Urothelium cell line (cell line): ENCODE measurements around the gene MTCL1.

Experiments used
- DNase-seq: peaks from one replicate; pipeline ENCODE4 v3.0.0; 2011; ENCODE audit warnings: low spot score, mixed read lengths
- FAIRE-seq: peaks from 2 replicates; lab custom pipeline; 2011; peaks lifted over from hg19 to GRCh38; lab: Jason Lieb, UNC

Gene MTCL1

GRCh38 chr18:8854962-8855361, 149.6 kb downstream of the MTCL1 start:
- DNase-seq, result no peak
- FAIRE-seq, result no peak

- DNase-seq (no peak), FAIRE-seq (no peak)
These were observed 150.9 kb downstream of the MTCL1 start for GRCh38 chr18:8856212-8856611.

- DNase-seq, result no peak
These were observed 151.5 kb downstream of the MTCL1 start for GRCh38 chr18:8856769-8857393.

GRCh38 chr18:8857806-8858205, 152.4 kb downstream of the MTCL1 start:
- no peak for DNase-seq
- no peak for FAIRE-seq

More at GRCh38 chr18:8856769-8857393, 151.5 kb downstream of the MTCL1 start:
- FAIRE-seq, result no peak

DNA sequence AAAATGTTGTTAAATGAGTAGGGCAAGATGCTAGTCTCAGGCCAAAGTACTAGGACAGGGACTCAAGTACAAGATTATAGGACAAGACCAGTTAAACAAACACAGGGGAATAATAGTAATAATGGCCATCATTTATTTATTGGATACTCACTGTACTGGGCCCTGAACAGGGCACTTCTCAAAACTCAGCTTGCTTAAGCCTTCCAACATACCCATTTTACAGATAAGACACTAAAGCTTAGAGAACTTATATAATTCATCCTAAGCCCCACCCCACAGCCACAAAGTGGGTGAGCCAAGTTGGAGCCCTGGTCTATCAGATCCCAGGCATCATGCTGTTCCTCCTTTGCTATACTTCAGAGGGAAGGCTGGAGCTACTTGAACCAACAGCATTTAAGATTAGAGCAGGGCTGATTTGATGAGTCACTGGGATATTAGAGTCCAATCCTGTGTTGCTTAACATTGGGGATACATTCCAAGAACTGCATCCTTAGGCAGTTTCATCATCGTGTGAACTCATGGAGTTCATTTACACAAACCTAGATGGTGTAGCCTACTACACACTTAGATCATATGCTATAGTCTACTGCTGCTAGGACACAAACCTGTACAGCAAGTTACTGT, 153.6 kb downstream of the MTCL1 start:
- DNase-seq (peak; percentile 67), FAIRE-seq (peak; percentile 76)

- FAIRE-seq (peak; percentile 61), DNase-seq (no peak)
These were observed 155.7 kb downstream of the MTCL1 start for GRCh38 chr18:8860845-8861642.

DNA sequence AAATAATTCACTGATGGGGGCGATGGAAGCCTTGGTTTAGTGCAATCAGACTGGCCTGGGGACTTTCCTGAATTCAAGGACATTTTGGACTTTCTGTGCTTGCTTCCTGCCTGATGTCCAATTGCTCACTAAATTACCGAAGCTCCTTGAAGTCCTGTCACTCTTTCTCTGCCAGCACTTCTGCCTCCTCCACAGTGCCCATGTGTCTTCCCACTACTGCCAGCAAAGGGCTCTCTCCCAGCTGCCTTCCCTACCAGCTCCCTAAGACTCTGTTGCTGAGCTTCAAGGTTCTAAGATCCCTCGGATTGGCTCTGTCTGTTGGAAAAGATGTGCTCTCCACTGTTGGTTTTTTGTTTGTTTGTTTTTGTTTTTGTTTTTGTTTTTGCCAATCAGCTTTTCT, 158.1 kb downstream of the MTCL1 start:
- DNase-seq (no peak), FAIRE-seq (no peak)

DNA sequence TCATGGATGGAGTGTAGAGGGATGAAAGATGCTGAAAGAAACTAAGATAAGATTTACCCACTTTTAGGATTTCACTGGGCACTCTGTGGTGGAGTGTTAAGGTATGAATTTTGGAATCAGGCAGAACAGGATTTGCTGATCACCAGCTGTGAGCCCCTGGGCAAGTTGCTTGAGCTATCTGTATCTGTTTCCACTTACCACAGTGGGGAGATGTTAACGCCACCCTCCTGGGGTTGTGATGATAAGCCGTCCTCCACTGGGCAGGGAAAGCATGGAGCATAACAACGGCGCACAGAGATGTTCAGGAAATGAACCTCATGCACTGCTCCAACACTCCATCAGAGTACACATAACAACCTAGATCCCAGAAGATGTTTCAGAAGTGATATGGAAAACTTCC, 160.6 kb downstream of the MTCL1 start:
- DNase-seq (no peak), FAIRE-seq (no peak)

GRCh38 chr18:8866679-8867078, 161.3 kb downstream of the MTCL1 start:
- DNase-seq, result no peak

DNA sequence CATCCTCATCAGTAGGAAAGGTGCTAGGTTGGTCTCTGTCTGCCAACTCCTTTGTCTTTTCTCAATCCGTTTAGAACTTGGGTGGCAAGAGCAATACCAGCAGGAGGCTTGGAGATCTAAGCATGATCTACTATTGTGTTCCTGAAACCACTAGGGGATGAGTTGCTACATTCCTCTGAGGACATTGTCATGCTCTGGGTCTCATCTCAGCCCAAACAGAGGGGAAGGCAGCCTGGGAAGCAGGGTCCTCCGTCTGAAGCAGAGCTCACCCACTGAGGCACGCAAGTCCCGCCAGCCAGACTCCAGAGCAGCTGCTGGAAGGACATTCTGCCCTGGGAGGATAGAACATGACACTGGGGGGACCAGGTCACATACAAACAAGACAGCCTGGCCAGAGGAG, 162.9 kb downstream of the MTCL1 start:
- peak; percentile 17 for FAIRE-seq
- no peak for DNase-seq

More at GRCh38 chr18:8866679-8867078, 161.3 kb downstream of the MTCL1 start:
- FAIRE-seq, result no peak

- peak; percentile 70 for FAIRE-seq
- no peak for DNase-seq
These were observed 163.5 kb downstream of the MTCL1 start for GRCh38 chr18:8868779-8869415.

DNA sequence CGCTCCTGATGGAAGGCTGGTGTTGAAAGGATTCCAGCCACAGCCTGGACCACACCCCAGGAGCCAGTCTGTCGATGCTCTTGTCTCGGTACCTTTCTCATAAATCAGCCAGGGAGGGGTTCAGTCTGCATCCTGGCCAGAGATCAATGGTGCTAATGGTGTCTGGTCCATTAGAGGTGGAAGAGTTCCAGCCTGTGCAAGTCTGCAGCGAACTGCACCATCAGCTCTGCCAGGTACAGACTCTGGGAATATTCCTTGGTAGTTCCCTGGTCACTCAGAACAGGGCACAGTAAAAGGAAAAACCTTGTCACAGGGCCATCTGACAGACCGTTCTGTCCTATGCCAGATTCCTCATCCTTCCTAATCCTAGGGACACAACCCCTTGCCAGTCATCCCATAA, 164.3 kb downstream of the MTCL1 start:
- DNase-seq, result no peak
- FAIRE-seq, result no peak

- no peak for FAIRE-seq
- no peak for DNase-seq
These were observed 165.2 kb downstream of the MTCL1 start for GRCh38 chr18:8870528-8870927.

DNA sequence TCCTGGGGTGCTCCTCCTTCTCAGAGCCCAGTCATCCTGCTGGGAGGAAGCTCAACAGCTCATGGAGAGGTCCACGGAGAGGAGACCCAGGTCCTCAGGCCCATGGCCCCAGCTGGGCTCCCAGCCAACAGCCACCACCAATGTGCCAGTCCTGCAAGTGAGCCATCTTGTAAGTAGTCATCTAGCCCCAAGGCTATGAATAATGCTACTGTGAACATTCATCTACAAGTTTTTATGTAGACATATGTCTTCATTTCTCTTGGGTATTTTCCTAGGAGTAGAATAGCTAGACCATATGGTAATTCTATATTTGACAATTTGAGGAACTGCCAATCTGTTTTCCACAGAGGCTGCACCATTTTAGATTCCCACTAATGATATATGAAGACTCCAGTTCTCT, 166.1 kb downstream of the MTCL1 start:
- FAIRE-seq, result no peak

GRCh38 chr18:8874872-8875271, 169.5 kb downstream of the MTCL1 start:
- FAIRE-seq (no peak), DNase-seq (no peak)

More for the DNA sequence above, 166.1 kb downstream of the MTCL1 start:
- no peak for DNase-seq

- FAIRE-seq, result no peak
These were observed 171.5 kb downstream of the MTCL1 start for GRCh38 chr18:8876887-8877286.

GRCh38 chr18:8881103-8881502, 175.7 kb downstream of the MTCL1 start:
- FAIRE-seq (no peak), DNase-seq (no peak)

More at GRCh38 chr18:8876887-8877286, 171.5 kb downstream of the MTCL1 start:
- DNase-seq, result no peak
